HCEC 1CT (cell line): ENCODE results near the gene MATK.
"Not testable (repeated sequence)": the region's sequence is repeated elsewhere in the genome, so short reads cannot be mapped to it uniquely, and the experiment has no call there.

Source experiments
- DNase-seq: peaks from one replicate; pipeline ENCODE4 v3.0.0-alpha.2; 2017

The MATK gene

GRCh38 chr19:3770136-3770999 lies 15.8 kb downstream of the MATK start:
- no peak for DNase-seq

- DNase-seq: no peak
These were observed 16.7 kb downstream of the MATK start for GRCh38 chr19:3769494-3769893.

- DNase-seq: no peak
These were observed 17.5 kb downstream of the MATK start for GRCh38 chr19:3768748-3769099.

DNA sequence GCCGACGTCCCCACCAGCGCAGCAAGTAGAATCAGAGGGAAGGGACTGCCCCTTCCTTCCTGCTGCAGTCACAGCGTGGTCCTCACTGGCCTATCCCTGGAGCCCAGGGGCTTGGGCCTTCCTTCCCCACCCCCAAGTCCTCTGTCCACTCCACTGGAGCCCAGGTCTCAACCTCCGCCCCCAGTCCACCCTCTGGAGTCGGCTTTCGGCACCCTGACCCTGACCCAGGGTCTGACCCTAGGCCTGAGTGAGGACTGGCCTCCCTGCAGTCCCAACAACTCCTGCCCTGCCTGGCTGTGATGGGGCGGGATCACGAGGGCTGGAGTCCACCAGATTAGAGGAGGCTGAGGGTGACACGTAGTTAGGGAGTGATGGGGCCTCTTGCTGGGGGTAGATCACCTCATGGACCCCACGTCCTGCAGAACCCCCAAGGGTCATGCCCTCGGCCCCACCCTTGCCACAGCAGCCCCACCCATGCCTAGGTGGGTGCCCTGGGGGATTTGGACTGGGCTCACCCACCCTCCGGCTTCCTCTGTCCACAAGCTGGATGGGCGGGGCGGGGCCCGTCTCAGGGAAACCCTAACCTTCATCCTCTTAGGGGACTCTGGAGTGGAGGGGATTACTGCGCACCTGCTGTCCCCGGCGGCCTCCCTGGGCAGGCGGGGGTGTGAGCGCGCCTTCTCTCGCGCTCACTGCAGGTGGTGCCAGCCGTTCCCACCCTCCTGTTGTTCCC lies 18.0 kb downstream of the MATK start:
- DNase-seq: no peak

GRCh38 chr19:3767050-3767449 lies 19.1 kb downstream of the MATK start:
- DNase-seq: no peak

GRCh38 chr19:3766520-3766919 lies 19.7 kb downstream of the MATK start:
- no peak for DNase-seq

- DNase-seq: peak; percentile 7
These were observed 20.4 kb downstream of the MATK start for GRCh38 chr19:3765757-3766156.

DNA sequence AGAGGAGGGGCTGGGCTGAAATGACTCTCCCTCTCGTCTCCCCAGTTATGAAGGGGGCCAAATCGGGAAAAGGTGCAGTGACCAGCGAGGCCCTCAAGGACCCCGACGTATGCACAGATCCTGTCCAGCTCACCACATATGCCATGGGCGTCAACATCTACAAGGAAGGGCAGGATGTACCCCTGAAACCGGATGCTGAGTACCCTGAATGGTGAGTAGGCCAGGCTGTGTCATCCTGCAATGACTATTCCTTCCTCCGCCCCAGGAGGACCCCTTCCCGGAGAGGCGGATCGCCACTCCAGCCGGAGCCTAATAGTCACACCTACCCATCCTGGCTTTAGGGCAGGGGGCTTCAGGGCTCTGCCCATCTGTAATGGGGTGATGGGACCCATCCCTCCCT lies 21.1 kb downstream of the MATK start:
- no peak for DNase-seq

DNA sequence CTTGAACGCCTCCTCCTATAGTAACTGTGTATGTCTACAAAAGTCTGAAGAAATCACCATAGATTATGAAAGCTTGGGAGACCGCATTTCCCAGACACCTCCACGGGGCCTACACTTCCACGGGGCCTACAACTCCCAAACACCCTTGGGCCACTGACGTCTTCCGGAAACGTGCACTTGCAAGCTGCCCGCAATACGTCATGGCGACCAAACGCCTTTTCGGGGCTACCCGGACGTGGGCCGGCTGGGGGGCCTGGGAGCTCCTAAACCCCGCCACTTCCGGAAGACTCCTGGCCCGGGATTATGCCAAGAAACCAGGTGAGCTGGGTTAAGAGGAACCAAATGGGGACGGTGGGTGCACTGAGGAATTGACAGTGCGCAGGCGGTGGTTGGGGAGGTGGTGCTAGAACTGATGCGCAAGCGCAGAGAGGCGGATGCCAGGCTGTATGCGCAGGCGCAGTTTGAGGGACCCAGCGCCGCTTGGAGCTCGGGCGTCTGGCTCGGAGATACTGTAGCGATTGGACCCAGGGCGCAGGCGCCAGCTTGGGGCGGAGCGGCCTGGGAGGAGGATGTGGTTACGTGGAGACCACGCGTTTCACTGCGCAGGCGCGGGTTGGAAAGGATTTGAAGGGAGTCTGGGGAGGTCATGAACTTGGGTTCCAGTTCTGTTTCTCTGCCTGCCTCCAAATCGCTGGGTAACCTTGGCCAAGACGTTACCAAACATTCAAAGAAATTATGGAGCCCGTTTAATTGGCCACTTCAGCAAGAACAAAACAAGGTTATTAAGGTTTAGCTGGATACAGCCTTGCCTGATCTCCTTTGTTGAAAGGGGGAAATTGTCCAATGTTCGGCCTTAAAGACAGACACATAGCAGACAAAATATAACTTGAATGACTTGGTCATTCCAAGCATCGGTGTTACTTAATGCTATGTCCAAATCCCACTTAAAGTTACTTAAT lies 23.4 kb downstream of the MATK start, which contains the start of gene MRPL54:
MRPL54 (plus strand) TSS at position 182 of the 959 bp plus-strand sequence; CDS start at position 201, 19 bp downstream.
- peak; percentile 99 for DNase-seq

- DNase-seq: no peak
These were observed 24.1 kb downstream of the MATK start for GRCh38 chr19:3762130-3762473.

- DNase-seq: peak; percentile 81
These were observed 24.6 kb downstream of the MATK start, which contains the start of gene APBA3 for GRCh38 chr19:3761382-3762129. Gene APBA3 (minus strand): TSS chr19:3761692. CDS start chr19:3760264, 1,428 bp downstream.

- no peak for DNase-seq
These were observed 25.3 kb downstream of the MATK start for GRCh38 chr19:3760871-3761361.

- DNase-seq: no peak
These were observed 26.5 kb downstream of the MATK start for GRCh38 chr19:3759482-3760254.

DNA sequence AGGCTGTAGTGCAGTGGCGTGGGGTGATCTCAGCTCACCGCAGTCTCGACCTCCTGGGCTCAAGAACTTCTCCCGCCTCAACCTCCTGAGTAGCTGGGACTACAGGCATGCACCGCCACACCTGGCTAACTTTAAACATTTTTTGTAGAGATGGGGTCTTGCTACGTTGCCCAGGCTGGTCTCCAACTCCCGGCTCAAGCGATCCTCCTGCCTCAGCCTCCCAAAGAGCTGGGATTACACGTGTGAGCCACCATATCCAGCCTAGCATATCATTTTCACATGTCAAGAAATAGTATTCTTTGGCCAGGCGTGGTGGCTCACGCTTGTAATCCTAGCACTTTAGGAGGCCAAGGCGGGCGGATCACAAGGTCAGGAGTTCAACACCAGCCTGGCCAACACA lies 27.9 kb downstream of the MATK start:
- DNase-seq: not testable (repeated sequence)

- not testable (repeated sequence) for DNase-seq
These were observed 28.5 kb downstream of the MATK start for GRCh38 chr19:3757705-3758104.

- no peak for DNase-seq
These were observed 32.4 kb downstream of the MATK start for GRCh38 chr19:3753631-3754410.

GRCh38 chr19:3752492-3752891 lies 33.7 kb downstream of the MATK start:
- DNase-seq: no peak

- no peak for DNase-seq
These were observed 34.9 kb downstream of the MATK start for GRCh38 chr19:3751236-3751635.

- DNase-seq: no peak
These were observed 36.0 kb downstream of the MATK start for GRCh38 chr19:3750211-3750610.

- no peak for DNase-seq
These were observed 37.2 kb downstream of the MATK start for GRCh38 chr19:3748965-3749364.
